Activated T-helper 2 cell treated with anti-CD3 and anti-CD28 coated beads, Interferon-gamma antibody, Interleukin-2, Interleukin-4, amounts not matched to agents 10 μg/mL and 5 μg/mL and 100 μg/mL, durations not matched to agents 14 hours and 24 hours and 36 hours (primary cell): Measurements from ENCODE around the gene TRIM17. TPM values are rescaled to one million over a fixed set of nuclear protein-coding genes. Genes with fewer than 3 reads are reported as not detected.
"Not testable (repeated sequence)": the region's sequence is repeated elsewhere in the genome, so short reads cannot be mapped to it uniquely, and the experiment has no call there.

Experiments
- DNase-seq: peaks from one replicate; pipeline ENCODE4 v3.0.0; 2021; ENCODE audit warnings: low spot score
- H3K27ac Mint-ChIP-seq: one replicate; pipeline ENCODE4 v1.8.0; 2021; ENCODE audit warnings: mixed read lengths
- H3K27me3 Mint-ChIP-seq: one replicate; pipeline ENCODE4 v1.8.0; 2021; ENCODE audit warnings: low read depth, mixed read lengths
- H3K36me3 Mint-ChIP-seq: one replicate; pipeline ENCODE4 v1.8.0; 2021; ENCODE audit warnings: low read depth, mixed read lengths
- H3K4me1 Mint-ChIP-seq: one replicate; pipeline ENCODE4 v1.8.0; 2021; ENCODE audit warnings: low read depth, mixed read lengths
- H3K4me3 Mint-ChIP-seq: one replicate; pipeline ENCODE4 v1.8.0; 2021; ENCODE audit warnings: low read depth, mild to moderate bottlenecking, moderate library complexity, mixed read lengths
- H3K9me3 Mint-ChIP-seq: one replicate; pipeline ENCODE4 v1.8.0; 2021; ENCODE audit warnings: mixed read lengths
- intact Hi-C: fragments of 100-400 bp; cut with micrococcal nuclease; formaldehyde crosslinking; loops from one replicate; pipeline ENCODE4 v1.15.1; 2023
- total RNA-seq: library from RNA; stranded (reverse); gene quantifications from 2 replicates; pipeline ENCODE4 v1.2.3, GENCODE V29; 2022

TRIM17 gene
- total RNA-seq, 1 donor from 2014 or later, result 2.3 TPM

- H3K36me3 Mint-ChIP-seq, result no peaks in the 10 kb centered on the region
- H3K27ac Mint-ChIP-seq, result no peak overlapping the region
- peaks cover 12% of the 10 kb centered on the region for H3K4me1 Mint-ChIP-seq
- H3K4me3 Mint-ChIP-seq, result no peak overlapping the region
- H3K9me3 Mint-ChIP-seq, result no peaks in the 10 kb centered on the region
- peaks cover 51% of the 10 kb centered on the region for H3K27me3 Mint-ChIP-seq
- no peak for DNase-seq
- intact Hi-C loops, result no loop called here
Measured at GRCh38 chr1:228443395-228443794, 26.7 kb upstream of the TRIM17 start.

GRCh38 chr1:228440761-228441500 is 24.3 kb upstream of the TRIM17 start:
- Mint-ChIP-seq H3K4me1 (peaks cover 9% of the 10 kb centered on the region), H3K27ac (no peak overlapping the region), H3K36me3 (no peaks in the 10 kb centered on the region), H3K4me3 (no peak overlapping the region), H3K27me3 (peaks cover 42% of the 10 kb centered on the region), H3K9me3 (no peaks in the 10 kb centered on the region)
- intact Hi-C loops, result no loop called here
- DNase-seq, result no peak

GRCh38 chr1:228438266-228438665 is 21.6 kb upstream of the TRIM17 start:
- Mint-ChIP-seq H3K4me3 (no peak overlapping the region), H3K27ac (no peak overlapping the region), H3K9me3 (no peaks in the 10 kb centered on the region), H3K4me1 (no peaks in the 10 kb centered on the region), H3K36me3 (no peaks in the 10 kb centered on the region), H3K27me3 (peaks cover 31% of the 10 kb centered on the region)
- DNase-seq, result no peak
- intact Hi-C loops, result no loop called here

- no peaks in the 10 kb centered on the region for H3K4me1 Mint-ChIP-seq
- no peak overlapping the region for H3K4me3 Mint-ChIP-seq
- H3K9me3 Mint-ChIP-seq, result no peaks in the 10 kb centered on the region
- peaks cover 32% of the 10 kb centered on the region for H3K27me3 Mint-ChIP-seq
- DNase-seq, result no peak
- intact Hi-C loops, result no loop called here
- H3K27ac Mint-ChIP-seq, result no peak overlapping the region
- no peaks in the 10 kb centered on the region for H3K36me3 Mint-ChIP-seq
Measured at GRCh38 chr1:228437424-228437962, 20.8 kb upstream of the TRIM17 start.

- no peak for DNase-seq
- intact Hi-C loops, result no loop called here
Measured at GRCh38 chr1:228434689-228435088, 18.0 kb upstream of the TRIM17 start.

GRCh38 chr1:228433337-228434053 is 16.8 kb upstream of the TRIM17 start:
- H3K27ac Mint-ChIP-seq, H3K4me1 Mint-ChIP-seq, H3K9me3 Mint-ChIP-seq, H3K36me3 Mint-ChIP-seq, DNase-seq, H3K4me3 Mint-ChIP-seq, intact Hi-C loops: not testable (repeated sequence)
- H3K27me3 Mint-ChIP-seq, result peaks cover 19% of the 10 kb centered on the region

More at GRCh38 chr1:228434689-228435088, 18.0 kb upstream of the TRIM17 start:
- Mint-ChIP-seq H3K36me3 (no peaks in the 10 kb centered on the region), H3K4me1 (no peaks in the 10 kb centered on the region), H3K27ac (no peak overlapping the region), H3K27me3 (peaks cover 20% of the 10 kb centered on the region), H3K9me3 (no peaks in the 10 kb centered on the region), H3K4me3 (no peak overlapping the region)

- peaks cover 20% of the 10 kb centered on the region for H3K27me3 Mint-ChIP-seq
- H3K36me3 Mint-ChIP-seq, result no peaks in the 10 kb centered on the region
- no peaks in the 10 kb centered on the region for H3K9me3 Mint-ChIP-seq
- no peak for DNase-seq
- no peak overlapping the region for H3K4me3 Mint-ChIP-seq
- no peak overlapping the region for H3K27ac Mint-ChIP-seq
- intact Hi-C loops, result no loop called here
- no peaks in the 10 kb centered on the region for H3K4me1 Mint-ChIP-seq
Measured at GRCh38 chr1:228430243-228430642, 13.6 kb upstream of the TRIM17 start.

GRCh38 chr1:228429698-228430097 is 13.0 kb upstream of the TRIM17 start:
- H3K27ac Mint-ChIP-seq, result no peak overlapping the region
- no peak for DNase-seq
- H3K9me3 Mint-ChIP-seq, result no peaks in the 10 kb centered on the region
- no peaks in the 10 kb centered on the region for H3K36me3 Mint-ChIP-seq
- no peak overlapping the region for H3K4me3 Mint-ChIP-seq
- peaks cover 16% of the 10 kb centered on the region for H3K27me3 Mint-ChIP-seq
- no peaks in the 10 kb centered on the region for H3K4me1 Mint-ChIP-seq
- intact Hi-C loops, result no loop called here

- no peaks in the 10 kb centered on the region for H3K9me3 Mint-ChIP-seq
- H3K27ac Mint-ChIP-seq, result no peak overlapping the region
- H3K4me1 Mint-ChIP-seq, result no peaks in the 10 kb centered on the region
- no peak for DNase-seq
- H3K36me3 Mint-ChIP-seq, result no peaks in the 10 kb centered on the region
- H3K27me3 Mint-ChIP-seq, result peaks cover 15% of the 10 kb centered on the region
- intact Hi-C loops, result no loop called here
- no peak overlapping the region for H3K4me3 Mint-ChIP-seq
Measured at GRCh38 chr1:228429007-228429406, 12.3 kb upstream of the TRIM17 start.

GRCh38 chr1:228428412-228428811 is 11.8 kb upstream of the TRIM17 start:
- Mint-ChIP-seq H3K36me3 (no peaks in the 10 kb centered on the region), H3K4me1 (peaks cover 2% of the 10 kb centered on the region), H3K27ac (no peak overlapping the region), H3K9me3 (no peaks in the 10 kb centered on the region), H3K27me3 (peaks cover 12% of the 10 kb centered on the region), H3K4me3 (no peak overlapping the region)
- no peak for DNase-seq
- intact Hi-C loops, result no loop called here

GRCh38 chr1:228426518-228427175 is 10.0 kb upstream of the TRIM17 start:
- Mint-ChIP-seq H3K27ac (no peak overlapping the region), H3K4me1 (peaks cover 6% of the 10 kb centered on the region), H3K36me3 (no peaks in the 10 kb centered on the region), H3K27me3 (peaks cover 4% of the 10 kb centered on the region), H3K9me3 (no peaks in the 10 kb centered on the region), H3K4me3 (no peak overlapping the region)
- no peak for DNase-seq
- intact Hi-C loops, result no loop called here

- intact Hi-C loops, result no loop called here
- peaks cover 13% of the 10 kb centered on the region for H3K4me1 Mint-ChIP-seq
- no peak overlapping the region for H3K4me3 Mint-ChIP-seq
- H3K27ac Mint-ChIP-seq, result no peak overlapping the region
- H3K36me3 Mint-ChIP-seq, result peaks cover 4% of the 10 kb centered on the region
- no peaks in the 10 kb centered on the region for H3K9me3 Mint-ChIP-seq
- H3K27me3 Mint-ChIP-seq, result peaks cover 4% of the 10 kb centered on the region
- DNase-seq, result no peak
Measured at GRCh38 chr1:228424685-228425660, 8.3 kb upstream of the TRIM17 start.
